Psoas muscle (tissue), 8 donors: ENCODE data around the gene DIP2C. TPM values are rescaled to one million over a fixed set of nuclear protein-coding genes. Genes with fewer than 3 reads are reported as not detected.
"Not testable (repeated sequence)": the region's sequence is repeated elsewhere in the genome, so short reads cannot be mapped to it uniquely, and the experiment has no call there.

Experiments
- ATAC-seq, 4 donors: fragments of 200-7000 bp; cut with Tn5 transposase; one replicate each; pipeline ENCODE4 v1.9.1; 2020; ENCODE audit warnings: moderate library complexity in 3 of 4, mild to moderate bottlenecking in 2 of 4
- DNase-seq, 2 donors: peaks; one replicate each; pipeline ENCODE4 v3.0.0-alpha.2; 2020
- H3K27ac ChIP-seq: fragments of 200-600 bp; one replicate; pipeline ENCODE4 v1.8.0; 2022
- H3K27me3 ChIP-seq, 3 donors: fragments of 200-600 bp in 1 of 3; one replicate each; pipeline versions ENCODE4 v1.6.1 to v1.8.0; 2013 to 2022; ENCODE audit warnings: low read length in 2 of 3, mild to moderate bottlenecking in 2 of 3, moderate library complexity in 1 of 3; ENCODE audit not compliant: insufficient read depth in 3 of 3
- H3K36me3 ChIP-seq, 2 donors: fragments of 200-600 bp in 1 of 2; one replicate each; pipeline versions ENCODE4 v1.6.1 to v1.8.0; 2013 to 2022; ENCODE audit warnings: low read depth in 1 of 2, mild to moderate bottlenecking in 1 of 2, moderate library complexity in 1 of 2; ENCODE audit not compliant: insufficient read depth in 1 of 2
- H3K4me1 ChIP-seq: fragments of 200-600 bp; one replicate; pipeline ENCODE4 v1.8.0; 2022
- H3K4me3 ChIP-seq: fragments of 200-600 bp; one replicate; pipeline ENCODE4 v1.8.0; 2022; ENCODE audit warnings: mild to moderate bottlenecking
- H3K9me3 ChIP-seq: fragments of 200-600 bp; one replicate; pipeline ENCODE4 v1.8.0; 2022
- CTCF ChIP-seq: fragments of 200-600 bp; IDR thresholded peaks from one replicate; pipeline ENCODE4 v1.8.0; 2022; ENCODE audit warnings: antibody characterized with exemption
- WGBS, 3 donors: extraction: QIAGEN DNeasy Blood & Tissue Kit; methylation state at CpG; one replicate each; pipeline versions ENCODE4 v1.1.6 to v1.1.7; 2013; 5-methylcytosine and 5-hydroxymethylcytosine counted together
- intact Hi-C, 2 donors: fragments of 100-400 bp; cut with DNase I; formaldehyde crosslinking; loops; one replicate each; pipeline versions ENCODE4 v1.11.0 to v1.14.2; 2022
- polyA plus RNA-seq, 3 donors: library from polyadenylated mRNA; stranded (reverse); fragments of 200-250 nt; gene quantifications; one replicate each; pipeline ENCODE4 v1.2.3, GENCODE V29; 2013
- total RNA-seq, 4 donors: library from RNA; stranded (reverse); fragmentation: NEBNext Ultra II Directional in 2 of 4; extraction: Animal tissue kit (Norgen Biotek cat#: 25700) in 2 of 4; gene quantifications; one replicate each; pipeline versions ENCODE4 v1.2.1 to v1.2.4, GENCODE V29; 2021 to 2023
- donor health status: healthy with polysubstance abuse.
- donor health status: DM: no; HTN: no; CAD: no; lungs with moderate emphysema.
- donor health status: Bipolar disorder and iron deficiency.
- donor health status: healthy.
- donor health status: DM: yes; HTN: yes; CAD: no.
- donor health status: DM: no; HTN: no; CAD: no.
- donor health status: DM: no; HTN: no; CAD: no.
- donor health status: DM: yes; HTN: yes; CAD: no.

DIP2C gene
- total and polyA plus RNA-seq, 7 donors: 7.7 to 32.0 (median 25.0) TPM

DNA sequence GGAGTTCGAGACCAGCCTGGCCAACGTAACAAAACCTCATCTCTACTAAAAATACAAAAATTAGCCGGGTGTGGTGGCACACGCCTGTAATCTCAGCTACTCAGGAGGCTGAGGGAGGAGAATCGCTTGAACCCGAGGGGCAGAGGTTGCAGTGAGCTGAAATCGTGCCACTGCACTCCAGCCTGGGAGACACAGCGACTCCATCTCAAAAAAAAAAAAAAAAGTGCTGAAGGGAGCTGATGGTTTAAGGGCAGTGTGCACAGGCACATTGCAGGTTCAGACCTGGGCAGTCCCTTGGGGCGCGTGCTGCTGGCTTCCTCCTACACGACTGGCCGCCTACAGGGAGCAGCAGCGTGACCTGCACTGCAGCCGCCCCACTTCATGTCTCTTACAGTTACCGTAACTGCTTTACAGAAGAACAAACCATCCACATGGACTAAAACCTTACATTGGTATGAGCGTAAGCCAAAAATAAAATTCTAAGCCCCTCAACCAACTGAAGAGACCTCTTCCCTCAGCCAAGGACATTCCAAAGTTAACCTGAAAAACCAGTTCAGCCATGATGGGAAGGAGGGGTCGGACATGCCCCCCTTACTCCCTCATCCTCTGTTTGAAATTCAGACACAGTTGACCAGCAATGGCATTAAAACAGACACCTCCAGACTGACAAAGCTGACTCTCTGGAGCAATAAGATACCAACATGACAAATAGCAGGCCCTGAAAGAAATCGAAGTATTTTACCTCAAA is 292.0 kb downstream of the DIP2C start:
- Histone ChIP-seq H3K9me3 (no peaks in the 10 kb centered on the region), H3K4me3 (no peak overlapping the region), H3K27me3 (no peaks in the 10 kb centered on the region), H3K36me3 (peaks cover 0 to 13% of the 10 kb centered on the region in 2 donors), H3K27ac (peak overlapping the region; percentile 61), H3K4me1 (peaks cover 20% of the 10 kb centered on the region)
- no peak for TF ChIP-seq CTCF
- intact Hi-C loops: no loop called here
- no peak for DNase-seq
- 90 to 93% (median 92%) methylated on average over 17 to 18 of the region's 18 CpGs for WGBS, 3 donors
- no peak for ATAC-seq

DNA sequence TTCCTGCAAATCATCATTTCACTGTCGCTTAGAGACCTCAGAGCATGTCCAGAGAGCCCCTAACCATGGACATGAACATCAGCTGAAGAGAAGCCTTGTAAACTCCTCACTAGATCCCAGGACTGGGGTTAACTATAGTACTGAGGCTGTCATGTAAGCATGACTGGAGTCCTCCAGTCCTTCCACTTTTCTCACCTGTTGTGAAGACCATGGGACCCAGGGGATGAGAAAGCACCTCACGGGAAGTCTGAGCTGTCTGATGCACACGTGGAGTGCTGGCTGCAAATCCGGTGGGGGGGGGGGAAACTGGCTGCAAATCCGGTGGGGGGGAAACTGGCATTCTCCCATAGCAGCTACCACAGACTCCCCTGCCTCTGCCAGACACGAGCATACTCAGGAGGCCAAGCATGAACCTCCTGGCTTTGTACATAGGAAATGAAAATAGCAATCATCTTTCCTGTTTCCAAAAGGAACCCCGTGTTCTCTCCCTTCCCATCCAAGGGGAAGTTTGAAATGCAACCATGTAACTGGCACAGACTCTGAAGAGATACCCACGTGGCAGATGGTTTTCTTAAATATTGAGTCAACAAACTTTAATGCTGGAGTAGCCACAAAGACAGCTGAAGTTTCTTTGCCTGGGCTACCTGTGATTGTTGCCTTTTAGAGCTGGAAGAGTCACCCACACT is 292.8 kb downstream of the DIP2C start:
- H3K36me3 ChIP-seq: peaks cover 0 to 13% of the 10 kb centered on the region in 2 donors
- peak overlapping the region; percentile 61 for H3K27ac ChIP-seq
- TF ChIP-seq CTCF: no peak
- H3K9me3 ChIP-seq: no peaks in the 10 kb centered on the region
- intact Hi-C loops: no loop called here
- DNase-seq (no peak), ATAC-seq (peak; percentile 71 to 83 (median 76))
- 26 to 30% (median 30%) methylated on average over 8 of the region's 8 CpGs for WGBS, 3 donors
- peaks cover 20% of the 10 kb centered on the region for H3K4me1 ChIP-seq
- H3K4me3 ChIP-seq: no peak overlapping the region
- no peaks in the 10 kb centered on the region for H3K27me3 ChIP-seq

- H3K27me3 ChIP-seq: no peaks in the 10 kb centered on the region
- WGBS, 3 donors: 73 to 74% (median 74%) methylated on average over 5 of the region's 5 CpGs
- peaks cover 24% of the 10 kb centered on the region for H3K4me1 ChIP-seq
- DNase-seq (no peak), ATAC-seq (no peak)
- H3K4me3 ChIP-seq: no peak overlapping the region
- peak overlapping the region; percentile 61 for H3K27ac ChIP-seq
- TF ChIP-seq CTCF: no peak
- intact Hi-C loops: no loop called here
- no peaks in the 10 kb centered on the region for H3K9me3 ChIP-seq
- peaks cover 0 to 13% of the 10 kb centered on the region in 2 donors for H3K36me3 ChIP-seq
These were observed 293.4 kb downstream of the DIP2C start for GRCh38 chr10:396107-396506.

GRCh38 chr10:395665-396064 is 293.8 kb downstream of the DIP2C start:
- H3K4me3 ChIP-seq: no peak overlapping the region
- no peaks in the 10 kb centered on the region for H3K9me3 ChIP-seq
- H3K36me3 ChIP-seq: peaks cover 0 to 16% of the 10 kb centered on the region in 2 donors
- no peak for DNase-seq
- H3K4me1 ChIP-seq: peaks cover 28% of the 10 kb centered on the region
- H3K27me3 ChIP-seq: no peaks in the 10 kb centered on the region
- no peak for TF ChIP-seq CTCF
- WGBS, 3 donors: 75 to 92% (median 77%) methylated on average over 7 of the region's 7 CpGs
- peak in 3 of 4 donors; percentile 17 to 33 (median 27) for ATAC-seq
- intact Hi-C loops: no loop called here
- peak overlapping the region; percentile 61 for H3K27ac ChIP-seq

GRCh38 chr10:394439-395101 is 294.9 kb downstream of the DIP2C start:
- H3K27me3 ChIP-seq, intact Hi-C loops, H3K9me3 ChIP-seq, DNase-seq, H3K4me3 ChIP-seq: not testable (repeated sequence)
- Histone ChIP-seq H3K27ac (peak overlapping the region; percentile 83), H3K36me3 (peaks cover 1 to 20% of the 10 kb centered on the region in 2 donors), H3K4me1 (peaks cover 28% of the 10 kb centered on the region)
- ATAC-seq: peak; percentile 62 to 76 (median 70)
- 67 to 81% (median 73%) methylated on average over 21 of the region's 21 CpGs for WGBS, 3 donors
